Raji (cell line): ENCODE measurements around the gene TTLL5.

Source experiments
- POLR2A ChIP-seq: IDR thresholded peaks from 2 replicates; pipeline ENCODE4 v1.6.1; 2011; ENCODE audit warnings: low read depth, low read length, control low read depth; ENCODE audit not compliant: insufficient read depth

TTLL5 gene

GRCh38 chr14:75821831-75822521 is 160.9 kb downstream of the TTLL5 start:
- TF ChIP-seq POLR2A, result no peak

GRCh38 chr14:75822522-75823141 is 161.6 kb downstream of the TTLL5 start:
- no peak for TF ChIP-seq POLR2A

- no peak for TF ChIP-seq POLR2A
Observed at GRCh38 chr14:75823334-75823733, 162.3 kb downstream of the TTLL5 start.

- no peak for TF ChIP-seq POLR2A
Observed at GRCh38 chr14:75824318-75824717, 163.3 kb downstream of the TTLL5 start.

GRCh38 chr14:75825147-75825592 is 164.1 kb downstream of the TTLL5 start:
- TF ChIP-seq POLR2A, result no peak

- no peak for TF ChIP-seq POLR2A
Observed at GRCh38 chr14:75826599-75826998, 165.6 kb downstream of the TTLL5 start.

- TF ChIP-seq POLR2A, result no peak
Observed at GRCh38 chr14:75827331-75827730, 166.3 kb downstream of the TTLL5 start.

GRCh38 chr14:75829316-75829715 is 168.3 kb downstream of the TTLL5 start:
- TF ChIP-seq POLR2A, result no peak

- no peak for TF ChIP-seq POLR2A
Observed at GRCh38 chr14:75831455-75831854, 170.4 kb downstream of the TTLL5 start.

- TF ChIP-seq POLR2A, result no peak
Observed at GRCh38 chr14:75831952-75832351, 170.9 kb downstream of the TTLL5 start.

GRCh38 chr14:75832621-75833297 is 171.7 kb downstream of the TTLL5 start:
- TF ChIP-seq POLR2A, result no peak

- no peak for TF ChIP-seq POLR2A
Observed at GRCh38 chr14:75833326-75834020, 172.4 kb downstream of the TTLL5 start.

GRCh38 chr14:75835156-75835725 is 174.2 kb downstream of the TTLL5 start:
- TF ChIP-seq POLR2A, result no peak

GRCh38 chr14:75835737-75836136 is 174.7 kb downstream of the TTLL5 start:
- no peak for TF ChIP-seq POLR2A

GRCh38 chr14:75837151-75837787 is 176.2 kb downstream of the TTLL5 start:
- TF ChIP-seq POLR2A, result no peak
